Activated naive CD8-positive, alpha-beta T cell treated with anti-CD3 and anti-CD28 coated beads, Interleukin-2, amount 50 U/mL, for 24 hours (primary cell): ENCODE results near the gene ZNF705A.
"Not testable (repeated sequence)": the region's sequence is repeated elsewhere in the genome, so short reads cannot be mapped to it uniquely, and the experiment has no call there.

Experiments
- ATAC-seq: fragments of 150-1000 bp; cut with Tn5 transposase; one replicate; pipeline ENCODE4 v1.10.0; 2021
- DNase-seq: peaks from one replicate; pipeline ENCODE4 v3.0.0; 2021
- H3K27ac Mint-ChIP-seq: one replicate; pipeline ENCODE4 v1.8.0; 2021; ENCODE audit warnings: mild to moderate bottlenecking, mixed read lengths
- H3K27me3 Mint-ChIP-seq: one replicate; pipeline ENCODE4 v1.8.0; 2021; ENCODE audit warnings: mixed read lengths
- H3K36me3 Mint-ChIP-seq: one replicate; pipeline ENCODE4 v1.8.0; 2021; ENCODE audit warnings: low read depth, mixed read lengths
- H3K4me1 Mint-ChIP-seq: one replicate; pipeline ENCODE4 v1.8.0; 2021; ENCODE audit warnings: mixed read lengths
- H3K4me3 Mint-ChIP-seq: one replicate; pipeline ENCODE4 v1.8.0; 2021; ENCODE audit warnings: mild to moderate bottlenecking, moderate library complexity, mixed read lengths
- H3K9me3 Mint-ChIP-seq: one replicate; pipeline ENCODE4 v1.8.0; 2021; ENCODE audit warnings: mixed read lengths

ZNF705A gene

DNA sequence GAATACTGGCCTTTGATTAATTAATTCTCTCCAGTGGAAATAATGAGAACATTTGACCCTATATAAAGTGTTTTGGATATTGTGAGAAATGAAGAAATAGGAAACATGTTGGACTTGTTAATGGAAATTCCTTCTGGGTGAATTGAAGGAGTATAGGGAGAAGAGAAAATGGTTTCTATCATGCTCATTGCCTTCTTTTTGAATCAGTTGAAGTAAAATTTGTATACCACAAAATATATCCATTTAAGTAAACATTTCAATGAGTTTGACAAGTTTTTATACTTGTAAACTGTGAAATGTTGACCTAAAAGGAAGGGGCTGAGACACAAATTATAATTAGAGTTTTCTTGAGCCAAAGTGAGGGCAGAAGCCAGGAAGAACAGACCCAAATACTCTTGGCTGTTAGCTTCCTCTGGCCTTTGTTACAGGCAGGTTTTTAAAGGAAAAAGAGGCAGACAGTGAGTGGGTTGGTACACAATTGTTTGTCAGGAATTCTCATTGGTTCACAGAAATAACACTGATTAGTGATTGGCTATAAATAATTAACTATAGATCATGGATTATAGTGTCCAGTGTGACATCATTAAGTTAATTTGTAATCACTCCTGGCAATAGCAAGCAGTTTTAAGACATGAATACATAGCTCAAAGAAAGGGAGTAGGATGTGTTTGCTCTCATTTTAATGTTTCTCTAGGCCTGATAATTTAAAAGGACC, 826 bp downstream of the ZNF705A start:
- no peaks in the 10 kb centered on the region for H3K36me3 Mint-ChIP-seq
- no peak overlapping the region for H3K27ac Mint-ChIP-seq
- H3K27me3 Mint-ChIP-seq, result no peaks in the 10 kb centered on the region
- no peaks in the 10 kb centered on the region for H3K9me3 Mint-ChIP-seq
- H3K4me1 Mint-ChIP-seq, result peaks cover 40% of the 10 kb centered on the region
- no peak for ATAC-seq
- DNase-seq, result no peak
- H3K4me3 Mint-ChIP-seq, result no peak overlapping the region

DNA sequence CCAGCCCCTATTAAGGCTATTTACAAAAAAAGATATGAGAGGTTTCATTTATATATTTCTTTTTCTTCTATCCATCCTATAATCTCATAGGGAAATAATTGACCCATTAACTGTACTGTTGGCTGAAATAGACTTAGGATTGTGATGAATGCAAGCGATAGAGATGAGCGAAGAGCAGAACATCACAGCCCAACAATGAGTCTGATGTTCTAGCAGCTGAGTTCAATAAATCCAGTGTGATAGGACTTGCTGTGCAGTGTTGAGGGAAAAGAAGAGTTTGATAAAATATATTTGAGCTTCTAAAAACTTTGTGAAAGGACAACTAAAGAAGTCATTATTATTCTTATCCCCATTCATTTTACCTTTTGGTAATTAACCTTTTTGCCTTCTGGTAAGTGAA, 16.1 kb downstream of the ZNF705A start:
- H3K27ac Mint-ChIP-seq, H3K4me3 Mint-ChIP-seq, H3K36me3 Mint-ChIP-seq, ATAC-seq, H3K9me3 Mint-ChIP-seq, DNase-seq, H3K27me3 Mint-ChIP-seq, H3K4me1 Mint-ChIP-seq: not testable (repeated sequence)

DNA sequence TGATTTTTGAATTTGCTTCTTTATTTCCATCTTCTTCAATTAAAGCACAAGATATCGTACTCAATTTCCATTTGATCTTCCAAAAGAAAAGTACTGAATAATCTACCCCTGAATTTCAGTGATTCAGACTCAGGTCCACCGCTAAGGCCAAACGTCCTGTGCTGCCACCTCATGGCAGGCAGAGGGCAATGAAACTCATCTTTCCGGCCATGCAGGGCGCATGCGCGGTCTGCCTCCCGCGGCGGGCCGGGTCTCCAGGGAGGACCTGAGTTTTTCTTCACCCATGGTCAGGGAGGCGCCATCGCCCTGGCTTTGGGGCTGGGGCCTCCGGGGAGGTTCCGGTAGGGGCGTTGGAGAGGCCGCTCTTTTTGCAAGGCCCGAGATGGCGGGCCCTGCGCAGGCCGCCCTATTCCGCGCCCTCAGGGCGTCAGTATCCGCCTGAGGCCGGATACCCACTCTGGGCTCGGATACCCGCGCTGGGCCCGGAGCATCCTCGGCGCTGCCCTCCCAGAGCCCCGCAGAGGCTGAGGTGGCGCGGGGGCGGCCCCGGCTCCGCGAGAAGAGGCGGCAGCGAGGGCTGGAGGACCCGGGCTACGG, 23.3 kb downstream of the ZNF705A start:
- H3K9me3 Mint-ChIP-seq, H3K36me3 Mint-ChIP-seq, H3K27me3 Mint-ChIP-seq: not testable (repeated sequence)
- ATAC-seq (peak; percentile 79), DNase-seq (peak; percentile 59)
- Mint-ChIP-seq H3K27ac (peak overlapping the region; percentile 6), H3K4me1 (peaks cover 13% of the 10 kb centered on the region), H3K4me3 (peak overlapping the region; percentile 79)

GRCh38 chr12:8181271-8181670, 24.5 kb downstream of the ZNF705A start:
- not testable (repeated sequence) for DNase-seq, H3K9me3 Mint-ChIP-seq, H3K36me3 Mint-ChIP-seq, ATAC-seq, H3K27ac Mint-ChIP-seq, H3K27me3 Mint-ChIP-seq
- H3K4me3 Mint-ChIP-seq, result peak overlapping the region; percentile 73
- H3K4me1 Mint-ChIP-seq, result peaks cover 13% of the 10 kb centered on the region

- H3K36me3 Mint-ChIP-seq, H3K4me3 Mint-ChIP-seq, H3K9me3 Mint-ChIP-seq, H3K27me3 Mint-ChIP-seq, ATAC-seq, DNase-seq, H3K27ac Mint-ChIP-seq: not testable (repeated sequence)
- peaks cover 13% of the 10 kb centered on the region for H3K4me1 Mint-ChIP-seq
Observed at GRCh38 chr12:8182923-8183322, 26.1 kb downstream of the ZNF705A start.

GRCh38 chr12:8183346-8183745, 26.5 kb downstream of the ZNF705A start:
- not testable (repeated sequence) for DNase-seq, ATAC-seq, H3K27me3 Mint-ChIP-seq, H3K27ac Mint-ChIP-seq, H3K4me3 Mint-ChIP-seq, H3K9me3 Mint-ChIP-seq, H3K36me3 Mint-ChIP-seq
- peaks cover 13% of the 10 kb centered on the region for H3K4me1 Mint-ChIP-seq

GRCh38 chr12:8184206-8184605, 27.4 kb downstream of the ZNF705A start:
- H3K27ac Mint-ChIP-seq, result not testable (repeated sequence)

GRCh38 chr12:8188088-8188487, 31.3 kb downstream of the ZNF705A start:
- H3K4me1 Mint-ChIP-seq, H3K27ac Mint-ChIP-seq, H3K36me3 Mint-ChIP-seq, H3K27me3 Mint-ChIP-seq, H3K4me3 Mint-ChIP-seq, ATAC-seq, H3K9me3 Mint-ChIP-seq, DNase-seq: not testable (repeated sequence)

More at GRCh38 chr12:8184206-8184605, 27.4 kb downstream of the ZNF705A start:
- H3K4me3 Mint-ChIP-seq, H3K9me3 Mint-ChIP-seq, ATAC-seq, H3K36me3 Mint-ChIP-seq, DNase-seq, H3K27me3 Mint-ChIP-seq: not testable (repeated sequence)
- H3K4me1 Mint-ChIP-seq, result peaks cover 13% of the 10 kb centered on the region

DNA sequence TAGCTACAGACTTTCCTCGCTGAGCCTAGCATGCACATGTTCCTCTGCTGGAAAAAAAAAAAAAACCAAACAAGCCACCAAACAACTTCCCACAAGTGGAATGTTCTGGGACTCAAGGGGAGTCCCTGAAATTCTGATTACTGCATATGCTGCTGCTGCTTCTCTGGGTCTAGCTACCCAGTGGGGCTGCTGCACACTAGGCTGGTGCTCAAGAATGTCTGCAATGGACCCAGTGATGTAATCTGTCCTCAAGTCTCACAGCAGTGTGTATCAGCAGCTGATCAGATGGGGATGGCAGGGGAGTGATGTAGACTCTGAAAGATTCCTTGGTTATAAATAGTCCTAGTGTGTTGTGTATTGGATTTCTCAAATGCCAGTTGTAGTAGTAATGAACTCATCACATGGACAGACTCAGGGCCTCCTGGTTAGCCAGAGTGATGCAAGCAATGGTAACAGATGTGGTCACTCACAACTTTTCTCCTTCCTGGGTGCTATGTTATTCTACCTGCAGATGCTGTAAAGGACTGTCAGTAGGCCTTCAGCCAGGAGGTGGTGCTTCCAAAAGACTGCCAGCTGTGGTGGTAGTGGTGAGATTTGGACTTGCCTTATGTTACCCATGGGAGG, 41.0 kb downstream of the ZNF705A start:
- not testable (repeated sequence) for H3K4me3 Mint-ChIP-seq, H3K9me3 Mint-ChIP-seq, DNase-seq, H3K27me3 Mint-ChIP-seq, H3K36me3 Mint-ChIP-seq, H3K4me1 Mint-ChIP-seq, ATAC-seq, H3K27ac Mint-ChIP-seq

DNA sequence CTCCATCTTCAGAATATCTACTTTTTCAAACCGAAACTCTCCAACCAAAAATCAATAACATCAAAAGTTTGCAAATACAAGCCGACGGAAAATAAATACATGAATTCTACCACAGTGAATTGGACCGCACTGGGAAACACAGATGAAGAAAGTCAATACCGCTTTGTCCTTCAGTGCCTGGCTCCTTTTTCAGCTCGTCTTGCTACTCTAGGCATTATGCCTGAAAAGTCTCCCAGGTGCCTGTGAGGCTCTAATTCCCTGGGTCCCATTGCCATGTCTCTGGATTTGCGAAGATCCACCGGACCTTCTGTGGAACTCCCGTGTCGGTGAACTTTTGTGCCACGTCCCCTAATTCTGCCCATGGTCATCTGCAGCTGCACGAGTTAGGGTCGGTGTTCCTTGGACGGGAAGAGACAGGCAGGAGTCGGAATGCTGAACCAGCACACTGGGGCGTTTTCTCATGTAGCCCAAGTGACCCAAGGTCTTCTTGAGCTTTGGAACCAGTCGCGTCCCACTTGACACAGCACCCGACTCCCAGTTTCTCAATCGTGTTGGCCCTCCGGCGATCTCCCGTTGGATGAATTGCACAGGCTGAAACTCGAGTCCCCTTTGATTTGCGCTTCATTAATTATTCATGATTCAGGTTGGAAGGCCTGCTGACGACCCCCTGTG, 62.0 kb downstream of the ZNF705A start:
- DNase-seq, H3K27ac Mint-ChIP-seq, H3K4me3 Mint-ChIP-seq, H3K36me3 Mint-ChIP-seq, ATAC-seq, H3K9me3 Mint-ChIP-seq, H3K4me1 Mint-ChIP-seq, H3K27me3 Mint-ChIP-seq: not testable (repeated sequence)

GRCh38 chr12:8221375-8221774, 64.6 kb downstream of the ZNF705A start:
- H3K4me3 Mint-ChIP-seq, H3K27ac Mint-ChIP-seq, ATAC-seq, H3K27me3 Mint-ChIP-seq, H3K9me3 Mint-ChIP-seq, DNase-seq, H3K36me3 Mint-ChIP-seq, H3K4me1 Mint-ChIP-seq: not testable (repeated sequence)

- not testable (repeated sequence) for H3K4me3 Mint-ChIP-seq, DNase-seq, H3K27ac Mint-ChIP-seq, H3K36me3 Mint-ChIP-seq, ATAC-seq, H3K9me3 Mint-ChIP-seq, H3K27me3 Mint-ChIP-seq, H3K4me1 Mint-ChIP-seq
Observed at GRCh38 chr12:8221844-8222243, 65.0 kb downstream of the ZNF705A start.

DNA sequence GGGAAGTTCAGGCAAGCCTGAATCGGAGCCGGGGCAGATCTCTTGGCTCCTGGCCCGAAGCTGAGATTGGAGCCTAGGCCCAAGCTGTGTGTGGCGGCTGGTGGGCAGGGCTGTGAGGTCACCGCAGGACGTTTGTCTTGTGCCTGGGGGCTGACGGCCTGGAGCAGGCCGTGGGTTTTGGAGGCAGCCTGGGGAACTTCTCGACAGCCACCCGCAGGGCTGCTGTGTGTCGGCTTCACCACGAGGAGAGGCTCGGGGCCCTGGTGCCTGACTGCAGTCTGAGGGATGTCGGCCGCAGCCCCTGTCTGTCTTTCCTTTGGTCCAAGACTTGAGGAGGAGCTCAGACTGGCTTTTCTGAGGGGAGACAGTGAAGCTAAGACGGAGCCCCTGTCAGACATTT, 65.5 kb downstream of the ZNF705A start:
- not testable (repeated sequence) for H3K9me3 Mint-ChIP-seq, ATAC-seq, H3K4me3 Mint-ChIP-seq, H3K36me3 Mint-ChIP-seq, DNase-seq, H3K27me3 Mint-ChIP-seq, H3K4me1 Mint-ChIP-seq, H3K27ac Mint-ChIP-seq

GRCh38 chr12:8223646-8224045, 66.8 kb downstream of the ZNF705A start:
- DNase-seq, ATAC-seq, H3K27ac Mint-ChIP-seq, H3K27me3 Mint-ChIP-seq, H3K4me3 Mint-ChIP-seq, H3K4me1 Mint-ChIP-seq, H3K9me3 Mint-ChIP-seq, H3K36me3 Mint-ChIP-seq: not testable (repeated sequence)

- not testable (repeated sequence) for ATAC-seq
Observed at GRCh38 chr12:8224782-8225181, 68.0 kb downstream of the ZNF705A start.

More at GRCh38 chr12:8224782-8225181, 68.0 kb downstream of the ZNF705A start:
- H3K27me3 Mint-ChIP-seq, DNase-seq, H3K9me3 Mint-ChIP-seq, H3K4me1 Mint-ChIP-seq, H3K4me3 Mint-ChIP-seq, H3K36me3 Mint-ChIP-seq, H3K27ac Mint-ChIP-seq: not testable (repeated sequence)
